ENCODE results near the gene SIM1.
"Not testable (repeated sequence)": the region's sequence is repeated elsewhere in the genome, so short reads cannot be mapped to it uniquely, and the experiment has no call there.

Gene SIM1

GRCh38 chr6:100426241-100426640, 38.5 kb downstream of the SIM1 start:
- no peak for DNase-seq

- DNase-seq: no peak
Observed at GRCh38 chr6:100420711-100421110, 44.0 kb downstream of the SIM1 start.

GRCh38 chr6:100417036-100417435, 47.7 kb downstream of the SIM1 start:
- DNase-seq: no peak

- no peak for DNase-seq
Observed at GRCh38 chr6:100415768-100416167, 49.0 kb downstream of the SIM1 start.

- DNase-seq: no peak
Observed at GRCh38 chr6:100412872-100413271, 51.8 kb downstream of the SIM1 start.

GRCh38 chr6:100404051-100404450, 60.7 kb downstream of the SIM1 start:
- DNase-seq: no peak

- DNase-seq: no peak
Observed at GRCh38 chr6:100393493-100393892, 71.2 kb downstream of the SIM1 start.

- no peak for DNase-seq
Observed at GRCh38 chr6:100392423-100392822, 72.3 kb downstream of the SIM1 start.

- no peak for DNase-seq
Observed at GRCh38 chr6:100388868-100389519, 75.7 kb downstream of the SIM1 start.

- no peak for DNase-seq
Observed at GRCh38 chr6:100382767-100383195, 81.9 kb downstream of the SIM1 start.

- no peak for DNase-seq
Observed at GRCh38 chr6:100382031-100382430, 82.7 kb downstream of the SIM1 start.

- DNase-seq: no peak
Observed at GRCh38 chr6:100381111-100381510, 83.6 kb downstream of the SIM1 start.

GRCh38 chr6:100379386-100379785, 85.3 kb downstream of the SIM1 start:
- no peak for DNase-seq

- DNase-seq: no peak
Observed at GRCh38 chr6:100378576-100378975, 86.1 kb downstream of the SIM1 start.

GRCh38 chr6:100376103-100376502, 88.6 kb downstream of the SIM1 start:
- no peak for DNase-seq

- DNase-seq: no peak
Observed at GRCh38 chr6:100372326-100373091, 92.2 kb downstream of the SIM1 start.

- DNase-seq: no peak
Observed at GRCh38 chr6:100371591-100371990, 93.1 kb downstream of the SIM1 start.

GRCh38 chr6:100370265-100370664, 94.5 kb downstream of the SIM1 start:
- no peak for DNase-seq

- no peak for DNase-seq
Observed at GRCh38 chr6:100366419-100366818, 98.3 kb downstream of the SIM1 start.

- DNase-seq: no peak
Observed at GRCh38 chr6:100363651-100364050, 101.1 kb downstream of the SIM1 start.

- not testable (repeated sequence) for DNase-seq
Observed at GRCh38 chr6:100354736-100355641, 109.7 kb downstream of the SIM1 start.

- no peak for DNase-seq
Observed at GRCh38 chr6:100353276-100354015, 111.3 kb downstream of the SIM1 start.

- DNase-seq: no peak
Observed at GRCh38 chr6:100350139-100350538, 114.6 kb downstream of the SIM1 start.

All from amniotic stem cell (primary cell).